Measurements from ENCODE around the gene CSRNP3.

Gene CSRNP3

DNA sequence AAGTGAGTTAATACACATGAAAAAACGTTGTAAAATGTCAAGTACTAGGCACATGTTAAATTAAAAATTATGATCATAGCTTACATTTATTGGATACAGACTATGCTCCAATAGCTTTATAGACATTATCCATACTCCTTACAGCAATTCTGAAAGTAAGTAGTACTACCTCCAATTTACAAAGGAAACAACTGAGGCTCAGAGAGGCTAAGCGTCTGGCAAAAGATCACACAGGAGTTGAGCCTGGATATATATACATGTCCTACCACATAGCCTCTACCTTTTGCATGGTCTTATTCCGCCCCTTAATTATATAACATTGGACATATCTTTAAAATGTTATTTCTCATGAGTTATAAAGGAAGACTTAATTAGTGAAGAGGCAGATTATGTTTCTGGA, 127.3 kb downstream of the CSRNP3 start:
- no peaks in the 10 kb centered on the region for H3K4me1 ChIP-seq (ENCODE audit: insufficient read depth, insufficient read length)
- no peaks in the 10 kb centered on the region for H3K27me3 ChIP-seq (ENCODE audit: insufficient read depth, insufficient read length)
- no peak overlapping the region for H3K9ac ChIP-seq (ENCODE audit: insufficient read length, low read depth)
- H3K36me3 ChIP-seq (ENCODE audit: insufficient read depth, insufficient read length, low read length), result no peaks in the 10 kb centered on the region
- no peak for DNase-seq (ENCODE audit: low read depth, low spot score)
- no peak overlapping the region for H3K4me3 ChIP-seq (ENCODE audit: insufficient read length, low read depth)
- TF ChIP-seq ZNF274 (IDR thresholded peaks at IDR 0.05; ENCODE audit: low read depth, low read length) (no peak), SUZ12 (IDR thresholded peaks at IDR 0.05; ENCODE audit: extremely low read depth, insufficient read depth, insufficient read length) (no peak), YY1 (IDR thresholded peaks at IDR 0.05; ENCODE audit: insufficient read depth, insufficient read length) (no peak)
- H3K9me3 ChIP-seq (ENCODE audit: insufficient read depth, low read length), result peaks cover 6% of the 10 kb centered on the region; the same call in 1 of the 2 replicates

DNA sequence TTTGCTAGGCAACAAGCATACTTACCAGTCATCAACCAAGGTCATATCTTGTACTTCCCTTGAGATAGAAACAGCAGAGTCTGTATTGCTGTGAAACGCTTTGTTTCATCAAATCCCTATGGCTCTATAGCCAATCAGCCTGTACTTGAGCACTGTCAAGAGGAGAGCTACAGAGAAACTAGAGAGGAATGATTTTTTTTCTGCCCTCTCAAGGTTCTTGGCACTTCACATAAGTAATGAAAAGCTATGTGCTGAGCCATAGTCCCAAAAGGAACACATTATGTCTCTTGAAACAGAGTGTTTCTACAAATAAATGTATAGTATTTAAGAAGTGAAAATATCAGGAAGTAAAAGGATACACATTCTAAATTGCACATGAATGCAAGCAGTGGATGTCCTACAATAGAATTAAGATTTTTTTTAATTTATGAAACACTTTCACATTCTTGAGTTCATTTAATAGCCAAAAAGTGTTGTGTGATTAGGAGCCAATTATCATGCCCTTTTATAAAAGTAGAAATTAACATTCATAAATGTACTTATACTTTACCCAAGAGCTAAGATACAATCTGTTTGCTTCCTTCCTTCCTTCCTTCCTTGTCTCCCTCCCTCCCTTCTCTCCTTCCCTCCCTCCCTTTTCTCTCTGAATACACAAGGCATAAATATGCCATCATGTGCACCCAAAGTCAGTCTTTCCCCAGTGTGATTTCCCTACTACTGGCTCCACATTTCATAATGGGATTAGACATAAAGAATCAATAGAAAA, 131.8 kb downstream of the CSRNP3 start:
- no peak for DNase-seq (ENCODE audit: low read depth, low spot score)
- Histone ChIP-seq H3K4me1 (ENCODE audit: insufficient read depth, insufficient read length) (no peaks in the 10 kb centered on the region), H3K4me3 (ENCODE audit: insufficient read length, low read depth) (no peak overlapping the region), H3K9ac (ENCODE audit: insufficient read length, low read depth) (no peak overlapping the region), H3K27me3 (ENCODE audit: insufficient read depth, insufficient read length) (no peaks in the 10 kb centered on the region), H3K9me3 (ENCODE audit: insufficient read depth, low read length) (no peaks in the 10 kb centered on the region), H3K36me3 (ENCODE audit: insufficient read depth, insufficient read length, low read length) (no peaks in the 10 kb centered on the region)
- no peak for TF ChIP-seq YY1 (IDR thresholded peaks at IDR 0.05; ENCODE audit: insufficient read depth, insufficient read length)
- no peak for TF ChIP-seq SUZ12 (IDR thresholded peaks at IDR 0.05; ENCODE audit: extremely low read depth, insufficient read depth, insufficient read length)
- TF ChIP-seq ZNF274 (IDR thresholded peaks at IDR 0.05; ENCODE audit: low read depth, low read length), result no peak

DNA sequence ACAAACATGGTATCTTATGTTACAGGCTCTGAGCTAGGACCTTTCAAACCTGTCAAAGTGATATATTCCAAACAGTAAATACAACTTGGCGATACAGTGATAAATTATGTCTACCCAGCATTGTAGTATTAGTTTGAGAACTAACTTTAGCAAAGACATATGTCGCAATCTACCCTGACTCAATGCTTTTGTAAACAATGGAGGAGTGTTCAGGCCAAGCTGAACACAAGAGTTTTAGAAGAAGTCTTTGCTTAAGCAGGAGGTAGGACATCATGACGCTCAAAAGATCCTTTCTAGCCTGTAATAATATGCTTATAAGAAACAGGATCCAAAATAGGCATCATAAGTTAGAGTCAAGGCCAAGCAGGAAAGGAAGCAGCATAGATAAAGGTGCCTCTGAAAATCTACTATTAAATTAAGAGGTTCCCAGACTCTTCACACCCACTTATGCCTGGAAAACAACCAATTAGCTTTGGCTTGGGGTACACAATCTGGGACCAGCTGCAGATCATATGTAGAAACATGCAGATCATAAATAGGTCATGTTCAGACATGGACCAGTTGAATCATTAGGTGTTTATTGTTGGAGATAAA, 132.5 kb downstream of the CSRNP3 start:
- Histone ChIP-seq H3K36me3 (ENCODE audit: insufficient read depth, insufficient read length, low read length) (no peaks in the 10 kb centered on the region), H3K4me3 (ENCODE audit: insufficient read length, low read depth) (no peak overlapping the region), H3K27me3 (ENCODE audit: insufficient read depth, insufficient read length) (no peaks in the 10 kb centered on the region), H3K9ac (ENCODE audit: insufficient read length, low read depth) (no peak overlapping the region), H3K9me3 (ENCODE audit: insufficient read depth, low read length) (no peaks in the 10 kb centered on the region), H3K4me1 (ENCODE audit: insufficient read depth, insufficient read length) (no peaks in the 10 kb centered on the region)
- no peak for DNase-seq (ENCODE audit: low read depth, low spot score)
- TF ChIP-seq ZNF274 (IDR thresholded peaks at IDR 0.05; ENCODE audit: low read depth, low read length) (no peak), YY1 (IDR thresholded peaks at IDR 0.05; ENCODE audit: insufficient read depth, insufficient read length) (no peak), SUZ12 (IDR thresholded peaks at IDR 0.05; ENCODE audit: extremely low read depth, insufficient read depth, insufficient read length) (no peak)

DNA sequence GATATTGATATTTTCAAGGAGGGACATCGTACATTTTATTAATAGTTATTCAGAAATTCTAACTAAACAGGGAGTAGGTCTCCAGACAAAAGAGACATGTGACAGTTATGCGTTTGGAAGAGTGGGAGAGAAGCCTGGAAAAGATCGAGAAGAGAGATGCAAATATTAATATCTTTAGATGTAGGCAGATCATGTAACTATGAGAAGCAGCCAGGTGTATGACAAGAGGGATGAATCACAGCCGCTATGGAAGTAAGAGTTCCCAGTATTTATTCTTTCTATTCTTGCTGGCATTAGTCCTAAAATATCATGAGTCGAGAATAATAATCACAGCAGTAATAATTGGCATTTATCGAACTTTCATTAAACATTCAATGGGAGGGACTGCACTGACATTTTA, 140.2 kb downstream of the CSRNP3 start:
- Histone ChIP-seq H3K9me3 (ENCODE audit: insufficient read depth, low read length) (no peaks in the 10 kb centered on the region), H3K9ac (ENCODE audit: insufficient read length, low read depth) (no peak overlapping the region), H3K4me3 (ENCODE audit: insufficient read length, low read depth) (no peak overlapping the region), H3K36me3 (ENCODE audit: insufficient read depth, insufficient read length, low read length) (no peaks in the 10 kb centered on the region), H3K27me3 (ENCODE audit: insufficient read depth, insufficient read length) (no peaks in the 10 kb centered on the region), H3K4me1 (ENCODE audit: insufficient read depth, insufficient read length) (no peaks in the 10 kb centered on the region)
- no peak for DNase-seq (ENCODE audit: low read depth, low spot score)
- TF ChIP-seq YY1 (IDR thresholded peaks at IDR 0.05; ENCODE audit: insufficient read depth, insufficient read length), result no peak
- no peak for TF ChIP-seq SUZ12 (IDR thresholded peaks at IDR 0.05; ENCODE audit: extremely low read depth, insufficient read depth, insufficient read length)
- no peak for TF ChIP-seq ZNF274 (IDR thresholded peaks at IDR 0.05; ENCODE audit: low read depth, low read length)

DNA sequence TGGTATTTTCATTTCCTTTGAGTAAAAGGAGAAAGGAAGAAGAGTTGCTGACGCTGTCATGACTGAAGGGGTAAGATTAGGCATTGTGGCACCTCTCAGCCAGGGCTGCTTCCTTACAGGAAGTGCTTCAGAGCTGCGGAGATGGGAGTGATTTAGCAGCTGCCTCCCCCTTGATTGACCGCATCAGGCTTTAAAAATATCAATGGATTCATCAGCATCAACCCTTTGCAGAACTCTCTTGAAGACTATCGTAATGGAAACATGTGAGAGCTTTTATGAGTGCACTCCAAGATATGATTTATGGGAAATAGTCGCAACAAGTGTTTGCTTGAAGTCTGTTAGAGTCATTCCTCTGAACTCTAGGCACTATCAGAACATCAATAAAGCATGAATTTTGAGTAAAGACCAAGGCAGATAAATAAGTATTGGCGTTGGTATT, 141.1 kb downstream of the CSRNP3 start:
- Histone ChIP-seq H3K4me3 (ENCODE audit: insufficient read length, low read depth) (no peak overlapping the region), H3K9ac (ENCODE audit: insufficient read length, low read depth) (no peak overlapping the region), H3K27me3 (ENCODE audit: insufficient read depth, insufficient read length) (no peaks in the 10 kb centered on the region), H3K36me3 (ENCODE audit: insufficient read depth, insufficient read length, low read length) (no peaks in the 10 kb centered on the region), H3K9me3 (ENCODE audit: insufficient read depth, low read length) (no peaks in the 10 kb centered on the region), H3K4me1 (ENCODE audit: insufficient read depth, insufficient read length) (no peaks in the 10 kb centered on the region)
- TF ChIP-seq YY1 (IDR thresholded peaks at IDR 0.05; ENCODE audit: insufficient read depth, insufficient read length) (no peak), ZNF274 (IDR thresholded peaks at IDR 0.05; ENCODE audit: low read depth, low read length) (no peak), SUZ12 (IDR thresholded peaks at IDR 0.05; ENCODE audit: extremely low read depth, insufficient read depth, insufficient read length) (no peak)
- DNase-seq (ENCODE audit: low read depth, low spot score), result no peak

DNA sequence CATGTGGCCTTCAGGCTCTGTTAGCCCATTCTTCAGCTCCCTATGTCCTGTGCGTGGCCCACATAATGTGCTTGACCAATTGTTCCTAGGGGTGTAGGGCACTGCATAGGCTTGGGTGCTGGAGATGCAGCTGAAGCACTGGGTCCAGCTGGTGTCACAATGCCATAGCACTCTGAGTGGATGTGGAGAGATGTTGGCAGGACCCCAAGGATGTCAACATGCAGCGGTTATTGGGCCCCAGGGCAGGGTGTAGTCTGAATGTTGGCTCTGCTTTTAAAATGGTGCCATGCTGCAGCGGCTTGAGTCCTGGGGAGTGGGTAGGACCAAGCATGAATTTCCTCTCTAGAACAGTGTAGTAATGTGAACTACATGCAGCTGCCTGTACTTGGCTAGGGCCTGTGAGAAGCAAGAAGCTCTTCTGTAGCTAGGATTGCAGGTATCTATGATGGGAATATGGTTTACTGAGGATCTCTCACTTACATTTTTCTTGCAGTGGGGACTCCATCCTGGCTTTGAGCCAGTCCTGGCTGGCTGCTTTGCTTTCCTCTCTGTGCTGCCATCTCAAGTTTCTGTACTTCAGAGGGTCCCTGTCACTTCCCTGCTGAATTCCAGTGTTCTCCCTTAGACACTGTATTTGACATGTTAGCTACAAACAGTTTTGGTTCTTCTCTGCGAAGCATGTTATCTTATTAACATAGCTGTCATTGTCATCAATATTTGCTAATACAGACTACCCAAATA, 148.4 kb downstream of the CSRNP3 start:
- no peak overlapping the region for H3K4me3 ChIP-seq (ENCODE audit: insufficient read length, low read depth)
- no peak for TF ChIP-seq SUZ12 (IDR thresholded peaks at IDR 0.05; ENCODE audit: extremely low read depth, insufficient read depth, insufficient read length)
- TF ChIP-seq YY1 (IDR thresholded peaks at IDR 0.05; ENCODE audit: insufficient read depth, insufficient read length), result no peak
- no peak for TF ChIP-seq ZNF274 (IDR thresholded peaks at IDR 0.05; ENCODE audit: low read depth, low read length)
- H3K27me3 ChIP-seq (ENCODE audit: insufficient read depth, insufficient read length), result no peaks in the 10 kb centered on the region
- no peak for DNase-seq (ENCODE audit: low read depth, low spot score)
- H3K9ac ChIP-seq (ENCODE audit: insufficient read length, low read depth), result no peak overlapping the region
- H3K36me3 ChIP-seq (ENCODE audit: insufficient read depth, insufficient read length, low read length), result no peaks in the 10 kb centered on the region
- no peaks in the 10 kb centered on the region for H3K9me3 ChIP-seq (ENCODE audit: insufficient read depth, low read length)
- H3K4me1 ChIP-seq (ENCODE audit: insufficient read depth, insufficient read length), result no peaks in the 10 kb centered on the region

DNA sequence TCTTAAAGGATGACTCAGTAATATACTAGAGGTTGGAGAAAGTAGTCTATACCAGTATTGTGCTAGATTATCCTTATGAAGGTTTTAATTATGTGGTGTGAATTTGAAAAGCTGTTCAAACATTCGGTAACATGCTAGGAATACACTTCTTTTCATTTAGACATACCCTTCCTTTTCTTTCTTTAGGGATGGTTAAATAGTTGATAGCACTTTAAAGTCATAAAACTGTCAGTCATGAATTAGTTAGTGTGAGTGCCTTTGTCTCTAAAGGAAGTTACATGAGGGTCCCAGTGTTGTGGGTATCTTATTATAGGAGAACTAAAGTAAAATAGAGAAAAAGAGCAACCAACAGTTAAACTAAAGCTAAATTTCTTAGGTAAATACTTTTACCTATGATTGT, 149.3 kb downstream of the CSRNP3 start:
- no peak overlapping the region for H3K4me3 ChIP-seq (ENCODE audit: insufficient read length, low read depth)
- H3K27me3 ChIP-seq (ENCODE audit: insufficient read depth, insufficient read length), result no peaks in the 10 kb centered on the region
- TF ChIP-seq SUZ12 (IDR thresholded peaks at IDR 0.05; ENCODE audit: extremely low read depth, insufficient read depth, insufficient read length) (no peak), YY1 (IDR thresholded peaks at IDR 0.05; ENCODE audit: insufficient read depth, insufficient read length) (no peak), ZNF274 (IDR thresholded peaks at IDR 0.05; ENCODE audit: low read depth, low read length) (no peak)
- no peak overlapping the region for H3K9ac ChIP-seq (ENCODE audit: insufficient read length, low read depth)
- no peaks in the 10 kb centered on the region for H3K4me1 ChIP-seq (ENCODE audit: insufficient read depth, insufficient read length)
- no peaks in the 10 kb centered on the region for H3K36me3 ChIP-seq (ENCODE audit: insufficient read depth, insufficient read length, low read length)
- no peak for DNase-seq (ENCODE audit: low read depth, low spot score)
- H3K9me3 ChIP-seq (ENCODE audit: insufficient read depth, low read length), result no peaks in the 10 kb centered on the region

All from NT2/D1 (cell line).